SU-DHL-6 (cell line): ENCODE data around the gene PTK6.

Experiments used
- H2AFZ ChIP-seq: fragments of 200-600 bp; sonication (generic); 2 replicates; pipeline ENCODE4 v1.6.1; 2014; ENCODE audit warnings: low read depth, mild to moderate bottlenecking, moderate library complexity, mixed read lengths, antibody characterized with exemption, low read length; ENCODE audit not compliant: severe bottlenecking
- H3F3A ChIP-seq: fragments of 200-600 bp; shearing (Covaris generic); 2 replicates; pipeline ENCODE4 v1.6.0; 2016; ENCODE audit warnings: antibody characterized with exemption, mild to moderate bottlenecking; ENCODE audit not compliant: insufficient read depth
- H3K27ac ChIP-seq: fragments of 200-600 bp; sonication (generic); 2 replicates; pipeline ENCODE4 v1.5.1; 2016; ENCODE audit warnings: low read depth, mild to moderate bottlenecking, low read length, moderate library complexity, mixed read lengths
- H3K27me3 ChIP-seq: fragments of 200-600 bp; sonication (generic), shearing (Covaris generic); 2 replicates; pipeline ENCODE4 v1.6.0; 2014; ENCODE audit warnings: mild to moderate bottlenecking, low read length
- H3K36me3 ChIP-seq: fragments of 200-600 bp; sonication (generic); 2 replicates; pipeline ENCODE4 v1.6.1; 2014; ENCODE audit warnings: mild to moderate bottlenecking, low read length, mixed read lengths
- H3K4me2 ChIP-seq: fragments of 300-600, 200-600 bp; shearing (Covaris generic), sonication (generic); 2 replicates; pipeline ENCODE4 v1.6.0; 2014; ENCODE audit warnings: low read length, low read depth, mild to moderate bottlenecking; ENCODE audit not compliant: poor library complexity, severe bottlenecking
- H3K4me3 ChIP-seq: fragments of 200-600 bp; sonication (generic); 2 replicates; pipeline ENCODE4 v1.5.1; 2014; ENCODE audit warnings: antibody characterized with exemption, low read length, mild to moderate bottlenecking, mixed read lengths; ENCODE audit not compliant: insufficient read depth, poor library complexity, severe bottlenecking
- H3K79me2 ChIP-seq: fragments of 200-600 bp; sonication (generic); 2 replicates; pipeline ENCODE4 v1.6.1; 2014; ENCODE audit warnings: mild to moderate bottlenecking, low read length, moderate library complexity; ENCODE audit not compliant: insufficient read depth
- H3K9ac ChIP-seq: fragments of 200-600 bp; sonication (generic); 2 replicates; pipeline ENCODE4 v1.7.0; 2014; ENCODE audit warnings: mild to moderate bottlenecking, low read length
- H3K9me2 ChIP-seq: fragments of 200-600 bp; sonication (generic); replicated peaks from 2 replicates; pipeline ENCODE4 v1.6.1; 2014; ENCODE audit warnings: low read length; ENCODE audit not compliant: insufficient read depth
- H3K9me3 ChIP-seq: fragments of 200-600 bp; sonication (generic); 2 replicates; pipeline ENCODE4 v1.6.1; 2014; ENCODE audit warnings: low read length, mixed read lengths; ENCODE audit not compliant: insufficient read depth
- H4K20me1 ChIP-seq: fragments of 200-600 bp; sonication (generic); 2 replicates; pipeline ENCODE4 v1.6.1; 2014; ENCODE audit warnings: low read depth, mild to moderate bottlenecking, antibody characterized with exemption, low read length, moderate library complexity, mixed read lengths
- CTCF ChIP-seq: fragments of 200-600 bp; sonication (generic); IDR thresholded peaks from one replicate; pipeline ENCODE4 v1.5.1; 2017; ENCODE audit warnings: antibody characterized with exemption, mild to moderate bottlenecking, low read length, moderate library complexity; ENCODE audit not compliant: insufficient read depth, poor library complexity, severe bottlenecking
- EZH2phosphoT487 ChIP-seq: fragments of 200-600 bp; sonication (generic), shearing (Covaris generic); conservative IDR thresholded peaks from 2 replicates; pipeline ENCODE4 v1.6.1; 2018; ENCODE audit warnings: mild to moderate bottlenecking, antibody characterized with exemption, low read length, moderate library complexity, mixed read lengths

PTK6 gene

GRCh38 chr20:63549019-63549418 is 11.8 kb upstream of the PTK6 start:
- Histone ChIP-seq H3K9me3 (no peaks in the 10 kb centered on the region), H3K4me3 (no peak overlapping the region), H3K4me2 (no peak overlapping the region), H3K27ac (no peak overlapping the region), H3K36me3 (no peaks in the 10 kb centered on the region), H3F3A (peaks cover 3% of the 10 kb centered on the region; the same call in 1 of the 2 replicates), H3K79me2 (no peaks in the 10 kb centered on the region), H2AFZ (no peak overlapping the region), H3K9ac (no peak overlapping the region), H3K27me3 (no peaks in the 10 kb centered on the region), H4K20me1 (no peaks in the 10 kb centered on the region; the same call in 1 of the 2 replicates), H3K9me2 (no peaks in the 10 kb centered on the region)
- TF ChIP-seq CTCF (no peak), EZH2phosphoT487 (no peak)

DNA sequence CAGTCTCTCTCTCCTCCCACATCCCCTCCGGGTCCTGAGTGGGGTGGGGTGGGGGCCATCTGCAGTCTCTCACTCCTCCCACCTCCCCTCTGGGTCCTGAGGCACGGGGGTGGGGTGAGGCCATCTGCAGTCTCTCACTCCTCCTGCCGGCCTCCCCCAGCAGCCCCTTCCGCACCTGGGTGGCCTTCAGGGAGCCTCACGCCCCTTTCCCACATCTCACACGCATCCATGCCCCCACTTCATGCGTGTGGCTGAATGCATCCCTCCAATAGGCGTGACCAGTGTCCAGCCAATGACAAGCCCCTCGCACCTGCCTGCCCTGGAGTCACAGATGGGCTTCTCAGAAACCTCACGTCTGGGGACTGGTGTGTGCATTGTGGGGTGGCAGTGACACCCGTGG is 11.4 kb upstream of the PTK6 start:
- H4K20me1 ChIP-seq, result no peaks in the 10 kb centered on the region; the same call in 1 of the 2 replicates
- TF ChIP-seq EZH2phosphoT487, result no peak
- no peak for TF ChIP-seq CTCF
- no peaks in the 10 kb centered on the region for H3K36me3 ChIP-seq
- H3K4me2 ChIP-seq, result no peak overlapping the region
- H3K9ac ChIP-seq, result no peak overlapping the region
- no peaks in the 10 kb centered on the region for H3K79me2 ChIP-seq
- no peak overlapping the region for H3K27ac ChIP-seq
- H3F3A ChIP-seq, result peaks cover 3% of the 10 kb centered on the region; the same call in 1 of the 2 replicates
- H3K27me3 ChIP-seq, result no peaks in the 10 kb centered on the region
- H3K9me3 ChIP-seq, result no peaks in the 10 kb centered on the region
- H2AFZ ChIP-seq, result no peak overlapping the region
- no peak overlapping the region for H3K4me3 ChIP-seq
- H3K9me2 ChIP-seq, result no peaks in the 10 kb centered on the region

DNA sequence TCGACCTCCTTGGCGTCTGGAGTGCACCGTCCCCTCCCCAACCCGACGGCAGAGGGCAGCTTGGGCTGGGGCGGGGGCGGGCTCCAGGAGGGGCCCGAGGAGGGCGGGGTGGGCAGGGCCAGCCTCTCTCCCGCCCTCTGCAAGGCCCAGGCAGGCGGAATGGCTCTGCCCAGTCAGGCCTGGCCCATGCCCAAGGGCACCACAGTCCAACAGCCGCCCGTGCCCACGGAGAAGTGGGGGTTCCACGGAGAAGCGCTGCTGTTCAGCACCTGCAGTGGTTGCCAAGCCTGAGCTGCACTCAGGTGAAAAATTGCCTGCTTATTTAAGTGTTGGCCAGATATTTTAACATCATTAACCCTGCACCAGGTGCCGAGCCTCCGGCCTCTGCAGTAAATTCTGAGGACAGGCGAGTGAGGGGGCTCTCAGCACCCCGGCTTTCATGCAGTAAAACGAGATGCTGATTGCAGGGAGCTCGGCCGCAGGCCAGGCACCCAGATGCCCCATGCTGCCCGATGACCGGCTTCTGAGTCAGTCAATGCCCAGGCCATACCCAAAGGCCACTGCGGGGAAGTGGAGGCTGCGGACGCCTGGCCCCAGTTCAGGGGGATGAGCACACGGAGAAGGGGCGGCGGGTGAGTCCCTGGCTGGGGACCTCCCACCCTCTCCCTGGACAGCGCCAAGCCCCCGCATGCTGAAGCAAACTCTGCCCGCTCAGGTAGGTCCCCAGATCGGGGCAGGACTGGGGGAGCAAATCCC is 10.7 kb upstream of the PTK6 start, which contains the start of gene SRMS:
SRMS (minus strand) TSS at position 25 of the 756 bp plus-strand sequence. CDS start 286 bp downstream, outside the sequence.
- no peak for TF ChIP-seq EZH2phosphoT487
- no peak for TF ChIP-seq CTCF
- no peaks in the 10 kb centered on the region for H3K27me3 ChIP-seq
- H3K9me3 ChIP-seq, result no peaks in the 10 kb centered on the region
- H3K4me2 ChIP-seq, result no peak within 1 kb of the TSS
- H3F3A ChIP-seq, result peaks cover 3% of the 10 kb centered on the region; the same call in 1 of the 2 replicates
- H3K9me2 ChIP-seq, result no peaks in the 10 kb centered on the region
- H3K4me3 ChIP-seq, result no peak within 1 kb of the TSS
- no peaks in the 10 kb centered on the region; the same call in 1 of the 2 replicates for H4K20me1 ChIP-seq
- H3K79me2 ChIP-seq, result no peaks in the 10 kb centered on the region
- H3K36me3 ChIP-seq, result no peaks in the 10 kb centered on the region
- H2AFZ ChIP-seq, result no peak within 1 kb of the TSS
- no peak within 1 kb of the TSS for H3K27ac ChIP-seq
- H3K9ac ChIP-seq, result no peak within 1 kb of the TSS
